A172 (cell line): ENCODE results near the gene FOCAD. TPM values are rescaled to one million over a fixed set of nuclear protein-coding genes. Genes with fewer than 3 reads are reported as not detected.

ENCODE experiments used
- DNase-seq: peaks from one replicate; pipeline ENCODE4 v3.0.0-alpha.2; 2015; ENCODE audit warnings: low spot score
- total RNA-seq: library from RNA; depleted of rRNA; stranded (reverse); fragments of >200 nt; shearing (Covaris generic); gene quantifications from 2 replicates; pipeline ENCODE4 v1.2.3, GENCODE V29; 2014

The FOCAD gene
- total RNA-seq, 1 experiment from 2014 or later = 32.1 TPM

DNA sequence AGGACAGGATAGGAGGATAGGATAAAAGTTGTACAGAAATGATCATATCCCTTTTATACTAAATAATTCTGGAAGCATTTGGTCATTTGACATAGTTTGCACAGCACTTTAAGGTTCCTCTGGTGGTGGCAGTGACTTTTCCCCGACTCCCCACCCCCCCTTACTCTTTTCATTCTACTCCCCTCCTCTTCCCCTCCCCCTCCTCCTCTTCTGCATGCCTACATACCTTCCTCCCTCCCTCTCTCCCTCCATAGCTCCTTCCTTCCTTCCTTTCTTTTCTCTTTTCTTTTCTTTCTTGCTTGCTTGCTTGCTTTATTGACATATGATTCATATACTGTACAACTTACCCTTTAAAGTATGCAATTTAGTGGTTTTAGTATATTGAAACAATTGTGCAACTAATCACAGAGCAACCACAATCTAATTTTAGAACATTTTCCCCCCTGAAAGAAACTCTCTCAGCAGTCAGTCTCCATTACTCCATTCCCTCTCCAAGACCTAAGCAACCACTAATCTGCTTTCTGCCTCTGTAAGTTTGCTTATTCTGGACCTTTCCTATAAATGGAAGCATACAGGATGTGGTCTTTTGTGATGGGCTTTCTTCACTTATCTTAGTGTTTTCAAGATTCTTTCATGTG is 188.4 kb downstream of the FOCAD start:
- peak; percentile 35 for DNase-seq

DNA sequence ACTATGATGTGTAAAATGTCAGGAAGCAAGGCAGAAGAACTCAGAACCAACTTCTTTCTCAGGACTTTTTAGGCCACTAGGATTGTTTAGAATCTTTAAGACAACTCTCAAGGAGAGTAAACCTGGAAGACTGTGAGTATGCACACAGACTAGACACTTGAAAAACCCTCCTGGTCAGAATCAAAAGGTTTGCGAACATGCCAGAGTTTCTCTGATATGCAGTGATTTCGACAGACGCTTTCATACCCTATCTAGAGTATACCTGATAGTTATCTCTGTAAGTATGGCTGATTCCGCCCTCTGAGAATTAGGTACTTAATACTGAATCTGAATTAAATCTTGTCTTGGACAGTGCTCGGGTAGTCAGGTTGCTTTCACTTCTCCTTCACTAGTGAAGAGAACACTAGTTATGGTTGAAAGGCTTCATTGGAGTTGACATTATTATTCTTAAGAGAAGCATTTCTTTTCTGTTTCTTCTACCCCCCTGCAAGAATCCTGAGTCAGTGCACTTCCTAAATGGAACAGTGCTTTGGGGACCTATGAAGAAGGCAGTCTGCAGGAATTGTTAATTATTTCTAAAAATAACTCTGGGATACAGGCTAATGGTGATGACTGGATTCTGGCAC is 189.3 kb downstream of the FOCAD start:
- no peak for DNase-seq

DNA sequence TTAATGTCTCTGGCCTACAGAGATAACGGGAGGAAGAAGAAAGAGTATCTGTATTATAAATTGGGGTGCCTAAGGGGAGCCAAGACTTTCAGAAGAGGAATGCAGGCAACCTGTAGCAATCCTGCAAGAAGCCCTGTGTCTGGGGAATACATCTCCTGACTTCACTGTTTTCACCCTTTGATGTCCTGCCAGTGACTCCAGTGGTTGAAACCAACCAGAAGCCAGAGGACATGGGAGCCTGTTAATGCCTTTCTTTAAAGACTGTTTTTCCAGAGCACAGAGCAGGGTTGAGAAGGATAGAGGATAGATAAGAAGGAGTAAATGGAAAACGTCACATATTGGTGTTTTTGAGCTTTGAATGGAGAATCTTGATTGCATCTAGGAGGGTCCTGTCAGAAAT is 196.2 kb downstream of the FOCAD start:
- no peak for DNase-seq

DNA sequence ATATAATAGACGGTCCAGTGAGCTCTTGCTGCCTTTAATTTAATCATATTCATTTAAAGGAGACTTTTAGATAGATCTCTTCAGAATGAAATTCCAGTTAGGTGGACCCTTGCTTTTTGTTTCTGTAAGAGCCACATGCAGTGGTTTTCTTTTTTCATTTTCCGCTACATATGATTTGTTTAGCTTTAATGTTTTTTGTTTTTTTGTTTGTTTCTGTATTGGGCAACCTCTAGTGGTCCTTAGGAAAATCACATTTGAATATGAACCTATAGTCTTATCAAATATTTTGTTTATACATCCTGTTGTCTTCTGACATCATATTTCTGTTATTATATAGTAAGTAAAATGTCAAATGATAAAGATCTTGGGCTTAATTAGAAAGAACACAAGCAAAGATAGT is 196.6 kb downstream of the FOCAD start:
- DNase-seq = no peak

DNA sequence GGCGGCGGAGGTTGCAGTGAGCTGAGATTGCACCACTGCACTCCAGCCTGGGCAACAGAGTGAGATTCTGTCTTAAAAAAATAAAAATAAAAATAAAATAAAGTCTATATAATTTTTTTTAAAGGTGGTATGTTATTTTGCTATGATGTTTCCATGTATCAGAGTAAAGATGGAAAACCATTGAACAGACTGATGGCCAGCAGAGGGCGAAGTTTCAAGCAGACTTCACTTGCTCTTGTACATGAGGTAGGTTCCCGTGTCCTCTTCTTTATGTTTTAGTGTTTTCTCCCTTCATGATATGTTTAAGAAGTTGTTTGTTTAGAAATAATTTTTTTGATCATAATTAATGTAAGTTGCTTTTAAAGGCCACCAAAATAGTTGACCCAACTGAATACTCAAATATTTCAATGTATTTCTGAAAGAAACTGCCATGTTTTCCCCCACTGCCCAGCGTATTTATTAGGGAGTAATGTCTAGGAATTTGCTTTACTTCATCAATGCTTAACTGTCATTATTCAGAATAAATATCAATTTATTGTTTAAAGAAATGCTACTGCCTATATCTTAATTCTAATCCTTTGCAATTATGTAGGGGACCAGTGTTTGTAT is 201.0 kb downstream of the FOCAD start:
- DNase-seq = peak; percentile 45

DNA sequence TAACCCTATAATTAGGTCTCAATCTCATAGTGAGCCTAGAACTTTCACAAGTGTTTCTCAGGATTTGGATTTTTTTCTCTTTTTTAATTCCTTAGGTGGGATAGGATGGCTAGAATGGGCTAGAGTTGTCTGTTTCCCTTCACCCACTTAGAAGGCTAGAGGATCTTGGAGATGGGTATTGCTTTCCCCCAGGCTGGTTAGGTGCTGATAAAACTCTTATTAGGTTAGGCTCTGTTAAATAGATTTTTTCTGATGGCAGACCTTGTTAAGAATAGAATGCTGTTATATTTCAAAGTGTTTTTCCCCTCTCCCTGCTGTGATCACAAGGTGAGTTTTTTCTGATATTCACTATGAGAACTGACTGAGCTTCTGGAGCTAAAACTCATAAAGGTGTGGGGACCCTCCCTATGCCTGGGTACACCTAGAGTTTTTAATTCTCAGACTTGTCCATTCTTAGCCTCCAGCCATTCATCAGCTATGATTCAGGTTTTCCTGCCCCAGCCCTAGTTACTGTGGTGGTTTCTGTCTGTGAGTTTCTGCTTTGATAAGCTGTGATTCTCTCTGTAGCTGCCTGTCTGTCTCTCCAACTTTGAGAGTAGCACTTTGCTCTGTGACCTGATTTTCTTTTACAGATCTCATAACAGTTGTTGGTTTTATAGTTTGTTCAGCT is 215.0 kb downstream of the FOCAD start:
- no peak for DNase-seq

DNA sequence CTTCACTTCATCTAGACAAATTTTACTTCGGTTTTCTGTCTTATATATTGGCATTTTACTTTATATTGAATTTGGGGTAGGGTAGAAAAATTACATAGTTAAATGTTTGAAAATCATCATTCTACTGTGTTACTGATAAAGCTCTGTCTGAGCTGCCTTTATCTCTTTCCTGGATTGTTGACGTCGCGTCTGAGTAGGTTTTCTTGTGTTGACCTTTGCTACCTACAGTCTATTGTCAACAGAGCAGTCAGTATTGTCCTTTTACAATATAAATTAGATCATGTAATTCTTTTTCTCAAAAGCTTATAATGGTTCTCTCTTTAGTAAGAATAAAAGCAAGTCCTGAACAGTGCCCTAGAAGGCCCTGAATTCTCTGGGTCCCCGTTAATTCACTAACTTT is 219.2 kb downstream of the FOCAD start:
- no peak for DNase-seq

DNA sequence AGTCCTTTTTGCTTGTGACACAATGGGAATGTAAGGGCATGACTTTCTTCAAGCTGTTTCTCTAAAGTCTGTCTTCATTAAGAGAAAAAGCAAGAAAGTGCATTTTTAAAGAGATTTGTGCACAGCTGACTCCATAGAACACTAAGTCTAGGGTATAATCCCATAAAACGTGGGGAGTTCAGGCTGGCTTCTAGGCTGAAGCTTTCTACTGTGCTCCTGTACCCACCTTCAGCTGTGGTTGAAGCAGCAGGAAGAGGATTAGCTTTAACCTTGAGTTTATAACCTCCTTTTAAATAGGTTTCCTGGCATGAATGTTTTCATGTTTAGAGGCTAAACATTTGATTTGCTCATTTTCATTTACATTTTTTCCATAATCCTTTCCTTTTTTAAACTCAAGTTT is 220.9 kb downstream of the FOCAD start:
- DNase-seq = no peak

DNA sequence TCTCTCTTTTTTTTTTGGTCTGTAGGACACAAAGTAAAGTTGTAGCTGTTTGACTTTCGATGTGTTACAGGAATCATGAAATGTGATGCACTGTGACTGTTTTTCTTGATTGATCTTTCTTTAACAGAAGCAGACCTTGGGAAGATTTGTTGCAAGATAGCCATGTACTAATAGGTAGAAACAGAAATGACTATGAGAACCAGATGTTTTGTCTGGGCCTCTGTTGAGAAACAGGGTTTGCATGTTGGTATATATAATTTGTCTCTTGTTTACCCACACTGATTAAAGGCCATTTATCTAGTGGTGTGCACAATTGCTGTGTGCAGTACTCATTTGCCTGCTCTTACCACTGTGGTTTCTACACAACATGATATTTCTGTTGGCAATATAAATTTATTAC is 222.3 kb downstream of the FOCAD start:
- DNase-seq = no peak

DNA sequence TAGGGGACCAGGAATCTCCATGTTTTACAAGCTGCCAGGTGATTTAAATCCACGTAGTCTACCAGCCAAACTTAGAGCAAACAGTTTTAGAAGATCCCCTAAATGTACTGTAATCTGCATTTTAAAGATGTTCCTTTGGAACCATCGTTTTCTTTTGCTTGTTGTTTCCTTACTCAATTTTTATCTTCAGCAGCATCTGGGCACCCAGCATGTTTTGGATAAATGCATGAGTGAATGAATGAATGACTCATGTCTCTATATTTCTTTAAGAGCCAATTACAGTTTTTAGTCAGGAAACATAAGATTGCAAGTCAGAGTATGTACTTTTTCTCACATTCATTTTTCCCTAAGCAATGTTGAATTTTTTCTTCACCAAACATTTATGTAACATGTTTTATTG is 224.4 kb downstream of the FOCAD start:
- DNase-seq = no peak

DNA sequence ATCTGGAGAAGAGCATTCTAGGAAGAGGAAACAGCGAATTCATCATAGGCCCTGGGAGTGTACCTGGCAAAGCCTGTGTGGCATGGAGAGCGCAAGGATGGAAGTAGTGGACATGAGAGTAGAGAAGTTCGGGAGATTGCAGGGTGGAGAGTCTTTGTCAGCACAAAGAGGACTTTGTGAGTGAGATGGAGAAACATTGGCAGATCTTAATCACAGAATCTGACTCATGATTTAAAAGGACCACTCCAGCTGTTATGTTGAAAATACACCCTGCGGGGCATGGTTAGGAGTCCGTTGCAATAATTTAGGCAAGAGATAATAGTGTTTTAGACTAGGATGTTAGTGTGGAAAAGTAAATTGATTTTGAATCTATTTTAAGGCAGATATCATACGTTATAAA is 230.5 kb downstream of the FOCAD start:
- no peak for DNase-seq

DNA sequence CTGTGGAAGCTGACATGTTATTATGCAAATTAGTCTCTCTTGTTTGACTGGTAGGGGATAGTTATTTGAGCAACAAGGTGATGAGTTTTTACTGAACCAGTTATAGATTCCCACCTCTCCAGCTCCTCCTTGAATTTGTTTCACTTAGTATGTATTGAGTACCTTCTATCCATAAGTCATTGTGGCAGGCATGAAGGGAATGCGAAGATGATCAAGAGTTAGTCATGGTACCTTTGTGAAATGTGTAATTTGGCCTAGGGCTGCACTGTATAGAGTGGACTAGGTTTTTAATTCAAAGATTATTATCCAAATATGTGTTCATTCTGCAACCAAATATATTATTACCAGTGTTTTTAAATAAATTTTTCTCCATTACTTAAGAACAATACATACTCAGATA is 237.3 kb downstream of the FOCAD start:
- DNase-seq = no peak

DNA sequence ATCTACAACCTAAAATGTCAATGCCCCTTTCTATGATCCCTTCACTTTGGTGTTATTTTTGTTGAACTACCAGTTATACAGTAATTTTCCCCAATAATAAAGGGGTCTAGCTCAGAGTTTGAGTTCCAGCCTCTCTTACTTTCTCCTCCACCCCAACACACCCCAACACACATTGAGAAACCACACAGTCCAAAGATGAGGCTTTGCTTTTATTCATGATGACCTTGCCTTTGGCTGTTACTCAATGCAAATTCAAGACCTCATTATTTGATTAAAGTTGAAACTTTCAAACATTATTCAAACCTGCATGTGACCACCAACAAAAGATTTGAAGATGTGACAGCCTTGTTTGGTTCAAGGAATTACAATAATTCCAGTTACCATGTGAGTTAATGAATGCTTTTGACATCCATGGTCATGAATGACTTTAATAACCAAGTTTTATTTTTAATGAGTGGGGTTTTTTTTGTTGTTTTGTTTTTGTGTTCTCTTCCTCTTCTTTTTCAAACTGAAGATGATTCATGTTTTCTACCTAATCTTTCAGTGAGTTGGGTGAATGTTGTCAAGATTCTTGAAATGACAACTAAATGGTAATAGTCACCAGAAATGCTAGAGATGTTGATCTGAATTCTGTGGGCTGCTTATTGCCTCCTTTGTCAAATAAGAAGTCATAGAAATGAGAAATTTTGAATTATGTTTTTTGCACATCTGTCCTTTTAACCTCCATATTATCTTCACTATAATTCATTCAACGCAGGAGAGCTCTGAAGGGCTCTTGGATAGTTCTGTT is 241.4 kb downstream of the FOCAD start:
- DNase-seq = no peak

DNA sequence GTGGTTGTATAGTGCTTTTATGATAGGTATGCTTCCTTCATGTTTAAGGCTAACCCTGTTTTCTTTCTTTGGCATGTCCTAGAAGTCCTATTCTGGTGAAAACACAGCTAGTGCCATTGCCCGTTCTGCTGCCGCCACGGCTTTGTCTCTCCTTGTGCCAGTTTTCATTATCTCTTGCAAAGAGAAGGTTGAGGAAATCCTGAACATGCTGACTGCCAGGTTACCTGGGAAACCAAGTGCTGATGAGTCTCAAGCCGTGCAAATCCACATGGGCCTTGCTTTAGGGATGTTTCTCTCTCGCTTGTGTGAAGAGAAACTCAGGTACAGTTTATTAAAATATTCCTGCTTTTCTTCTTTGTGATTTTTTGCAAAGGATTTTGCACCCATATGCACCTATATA is 245.2 kb downstream of the FOCAD start:
- no peak for DNase-seq

DNA sequence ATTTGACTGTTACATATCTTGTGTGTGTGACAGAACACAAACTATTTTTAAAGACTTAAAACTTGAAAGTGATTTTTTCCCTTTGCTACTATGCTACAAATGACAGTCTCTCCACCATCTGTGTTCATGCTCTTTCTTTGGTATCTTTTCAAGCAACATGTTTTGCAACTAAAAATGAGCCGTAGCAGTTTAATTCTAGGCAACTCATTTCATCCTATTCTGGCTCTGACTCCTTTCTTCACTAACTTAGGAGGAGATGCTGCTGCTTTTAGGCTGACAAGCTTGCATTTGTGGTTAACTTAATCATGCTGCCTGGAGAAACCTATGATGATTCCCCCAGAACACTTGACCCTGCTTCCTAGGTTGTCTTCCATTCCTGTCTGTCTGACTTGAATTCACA is 246.8 kb downstream of the FOCAD start:
- no peak for DNase-seq

DNA sequence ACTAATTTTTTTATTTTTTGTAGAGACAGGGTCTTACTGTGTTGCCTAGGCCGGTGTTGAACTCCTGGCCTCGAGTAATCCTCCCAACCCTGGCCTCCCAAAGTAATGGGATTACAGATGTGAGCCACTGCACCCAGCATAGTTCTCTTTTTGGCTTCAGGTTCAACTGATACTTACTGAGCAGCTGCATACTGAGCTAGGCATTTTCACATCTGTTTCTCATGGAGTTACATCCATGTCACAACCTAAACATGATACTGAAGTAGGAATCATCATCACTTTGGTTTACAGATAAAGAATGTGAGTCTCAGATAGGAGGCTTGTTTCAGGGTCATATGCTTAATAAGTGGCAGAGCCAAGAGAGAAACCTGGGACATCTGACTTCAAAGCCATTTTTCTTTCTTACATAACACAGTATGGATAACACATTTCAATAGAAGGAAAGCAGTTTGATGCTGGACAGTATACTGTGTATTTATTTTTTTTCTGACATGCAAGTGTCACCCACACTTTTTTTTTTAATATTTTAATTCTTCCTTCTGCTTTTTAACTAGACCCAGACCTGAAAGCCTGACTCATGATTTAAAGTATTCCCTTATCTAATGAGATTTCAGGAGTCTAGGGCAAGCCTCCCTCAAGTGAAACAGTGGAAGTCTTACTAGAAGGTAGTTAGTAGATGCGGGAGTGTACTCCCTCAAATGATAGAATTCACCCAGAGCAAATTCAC is 256.6 kb downstream of the FOCAD start:
- DNase-seq = no peak

DNA sequence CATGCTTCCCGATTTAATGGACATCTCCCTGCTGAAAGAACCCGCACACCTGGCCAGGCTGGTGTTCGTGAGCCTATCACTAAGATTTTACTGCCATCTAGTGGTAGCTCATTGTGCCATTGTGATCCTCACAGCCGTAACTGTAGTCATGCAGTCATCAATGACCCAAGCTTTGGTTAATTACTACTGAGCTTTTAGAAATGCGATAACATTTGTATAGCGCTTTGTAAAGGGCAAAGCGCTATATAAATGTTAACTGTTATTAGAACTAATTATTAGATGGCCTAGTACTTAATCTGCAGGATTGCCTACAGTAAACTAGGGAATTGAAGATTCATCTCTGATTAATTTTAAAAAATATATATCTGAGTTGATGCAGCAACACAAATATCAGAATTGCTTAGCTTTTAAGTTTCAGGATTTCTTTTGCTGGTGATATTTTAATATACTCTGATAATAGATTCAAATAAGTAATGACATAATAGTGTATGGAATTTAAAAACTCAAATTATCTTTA is 257.2 kb downstream of the FOCAD start:
- DNase-seq = peak; percentile 63

DNA sequence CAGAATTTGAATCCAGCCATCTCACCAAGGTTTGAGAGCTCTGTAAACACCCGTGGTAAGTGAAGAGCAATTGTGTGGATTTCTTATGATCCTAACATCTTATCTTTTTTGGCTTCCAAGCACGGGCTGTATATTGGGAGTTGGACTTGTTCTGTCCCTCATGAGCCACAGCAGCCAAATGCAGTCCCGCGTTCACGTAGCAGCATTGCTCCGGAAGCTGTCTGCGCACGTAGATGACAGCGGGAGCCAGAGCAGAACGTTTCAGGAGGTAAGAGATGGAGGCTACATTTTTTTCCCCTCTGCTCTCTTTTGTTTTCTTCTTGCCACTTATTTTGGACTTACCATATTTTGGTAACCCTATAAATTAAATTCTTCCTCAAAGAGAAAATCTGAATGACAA is 260.4 kb downstream of the FOCAD start:
- DNase-seq = no peak

DNA sequence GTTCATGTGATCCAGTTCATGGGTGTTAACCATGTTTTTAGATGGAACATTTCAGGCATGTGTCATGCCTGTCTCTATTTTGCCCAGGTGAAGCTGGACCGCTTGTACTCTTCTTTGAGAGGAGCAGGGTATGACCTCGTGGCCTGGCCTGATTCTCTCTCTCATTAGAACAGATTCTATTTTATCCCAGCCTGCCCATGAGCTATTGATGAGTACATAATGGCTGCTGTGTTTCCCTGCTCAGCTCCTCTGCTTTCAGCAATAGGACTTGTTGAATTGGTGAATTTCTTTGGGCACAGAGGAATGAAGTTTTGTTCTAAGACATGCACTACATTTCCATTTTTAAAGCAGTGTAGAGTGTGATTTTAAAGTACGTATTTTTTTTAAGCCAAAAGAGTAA is 261.2 kb downstream of the FOCAD start:
- DNase-seq = no peak

DNA sequence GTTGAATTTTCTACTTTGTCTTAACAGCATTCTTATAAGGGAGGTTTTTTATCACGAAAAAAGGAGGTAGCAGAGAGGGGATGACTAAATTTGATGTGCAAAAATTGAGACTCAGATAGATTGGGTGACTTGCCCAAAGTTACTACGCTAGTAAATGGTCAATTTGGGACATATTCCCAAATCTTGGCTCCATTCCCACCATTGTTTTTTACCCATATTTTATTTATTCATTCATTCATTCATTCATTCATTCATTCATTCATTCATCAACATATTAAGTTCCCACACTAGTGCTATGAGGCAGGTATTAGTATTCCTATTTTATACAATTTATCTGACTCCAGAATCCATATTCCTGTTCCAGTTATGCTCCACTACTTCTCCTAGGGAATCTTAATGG is 261.8 kb downstream of the FOCAD start:
- no peak for DNase-seq

DNA sequence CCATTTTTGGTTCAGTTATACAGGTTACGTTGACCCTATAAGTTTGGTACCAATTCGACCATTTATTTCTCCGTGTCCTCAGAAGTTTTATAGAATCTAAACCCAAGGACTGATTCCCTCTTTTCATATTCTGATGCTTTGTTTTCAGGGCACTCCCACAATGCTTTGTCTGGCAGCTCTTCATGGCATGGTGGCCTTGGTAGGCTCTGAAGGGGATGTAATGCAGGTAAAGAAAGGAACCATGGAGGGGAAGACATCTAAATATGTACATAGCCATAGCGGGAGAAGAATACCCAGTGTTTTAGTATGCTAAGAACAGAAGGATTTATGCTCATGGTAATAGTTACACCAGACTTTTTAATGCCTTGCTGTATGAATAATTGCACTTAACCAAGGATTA is 264.6 kb downstream of the FOCAD start:
- DNase-seq = no peak
